ENCODE data around the gene SIAH3. TPM values are rescaled to one million over a fixed set of nuclear protein-coding genes. Genes with fewer than 3 reads are reported as not detected.
A peak's percentile ranks its signal among the peaks of the same experiment; 100 is the strongest.

Gene SIAH3
- total RNA-seq, 1 donor from 2014 or later, result not detected

GRCh38 chr13:45728759-45729158 lies 122.8 kb downstream of the SIAH3 start:
- intact Hi-C loops (cut with micrococcal nuclease), result no loop called here
- no peak overlapping the region for H3K4me3 ChIP-seq
- H3K27ac ChIP-seq (replicated peaks), result no peak overlapping the region
- peak; percentile 20 for TF ChIP-seq CTCF (IDR thresholded peaks at IDR 0.05; ENCODE audit: borderline replicate concordance)
- H3K27me3 ChIP-seq (ENCODE audit: low read depth), result peaks cover 16% of the 10 kb centered on the region
- no peaks in the 10 kb centered on the region for H3K4me1 ChIP-seq
- H3K36me3 ChIP-seq, result no peaks in the 10 kb centered on the region
- DNase-seq, result no peak
- no peaks in the 10 kb centered on the region for H3K9me3 ChIP-seq (replicated peaks)

Other genes with a start within 250 kb of the SIAH3 start
- gene ERICH6B, start 236.0 kb downstream of the SIAH3 start, total RNA-seq, result not detected
- gene CBY2, start 149.4 kb downstream of the SIAH3 start, total RNA-seq, result not detected
- 37.8 TPM for gene ZC3H13, start 201.0 kb upstream of the SIAH3 start, total RNA-seq

Data from left ventricle myocardium inferior (tissue), 1 donor.